ENCODE data around the gene TRPM5.
A peak's percentile ranks its signal among the peaks of the same experiment; 100 is the strongest.

DNA sequence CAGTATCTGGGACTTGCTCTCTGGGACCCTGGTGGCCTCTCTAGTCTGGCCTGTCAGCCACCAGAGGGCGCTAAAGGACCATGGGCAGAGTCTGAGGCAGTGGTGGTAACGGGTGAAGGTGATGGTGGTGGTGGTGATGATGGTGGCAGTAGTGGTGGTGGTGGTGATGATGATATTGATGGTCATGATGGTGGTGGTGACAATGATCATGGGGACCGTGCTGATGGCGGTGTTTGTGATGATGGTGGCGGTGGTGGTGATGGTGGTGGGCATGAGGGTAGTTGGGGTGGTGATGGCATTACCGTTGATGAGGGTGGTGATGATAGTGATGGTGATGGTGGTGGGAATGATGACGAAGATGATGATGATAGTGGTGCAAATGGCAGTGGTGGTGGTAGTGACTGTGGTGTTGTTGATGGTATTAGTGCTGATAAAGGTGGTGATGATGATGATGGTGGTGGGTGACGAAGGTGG lies 16.0 kb downstream of the TRPM5 start:
- TF ChIP-seq CTCF (IDR thresholded peaks at IDR 0.05) (peak; percentile 82), EZH2 (IDR thresholded peaks at IDR 0.05; ENCODE audit: borderline replicate concordance, insufficient read depth, low read depth, low read length, poor library complexity, severe bottlenecking) (no peak)
